ENCODE measurements around the gene WDR27.
"Not testable (repeated sequence)": the region's sequence is repeated elsewhere in the genome, so short reads cannot be mapped to it uniquely, and the experiment has no call there.

The WDR27 gene

GRCh38 chr6:169710009-169710408 lies 8.2 kb upstream of the WDR27 start:
- in situ Hi-C loops (cut with MboI; ENCODE audit: low sequenced_read_pairs), result no loop called here

DNA sequence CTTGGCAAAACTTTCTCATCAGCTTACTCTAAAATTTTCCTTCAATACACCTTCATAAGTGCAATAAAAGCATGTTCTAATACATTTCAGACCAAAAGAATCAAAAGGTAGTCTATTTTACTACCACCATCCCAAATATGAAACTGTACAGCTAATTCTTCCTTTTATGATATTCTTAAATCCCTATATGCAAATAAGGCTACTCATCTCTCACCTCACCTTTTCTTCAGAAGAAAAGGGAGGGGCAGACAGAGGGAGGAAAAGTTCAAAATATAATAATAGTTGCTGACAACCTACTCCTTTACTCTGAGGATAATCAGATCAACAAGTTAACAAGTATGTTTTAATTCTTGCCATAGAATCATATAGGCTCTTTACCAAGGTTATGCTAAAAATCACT lies 7.5 kb upstream of the WDR27 start:
- in situ Hi-C loops (cut with MboI; ENCODE audit: low sequenced_read_pairs), result no loop called here

GRCh38 chr6:169707772-169708171 lies 5.9 kb upstream of the WDR27 start:
- in situ Hi-C loops (cut with MboI; ENCODE audit: low sequenced_read_pairs), result no loop called here

- in situ Hi-C loops (cut with MboI; ENCODE audit: low sequenced_read_pairs), result no loop called here
Observed at GRCh38 chr6:169702840-169703246, 1.0 kb upstream of the WDR27 start.

DNA sequence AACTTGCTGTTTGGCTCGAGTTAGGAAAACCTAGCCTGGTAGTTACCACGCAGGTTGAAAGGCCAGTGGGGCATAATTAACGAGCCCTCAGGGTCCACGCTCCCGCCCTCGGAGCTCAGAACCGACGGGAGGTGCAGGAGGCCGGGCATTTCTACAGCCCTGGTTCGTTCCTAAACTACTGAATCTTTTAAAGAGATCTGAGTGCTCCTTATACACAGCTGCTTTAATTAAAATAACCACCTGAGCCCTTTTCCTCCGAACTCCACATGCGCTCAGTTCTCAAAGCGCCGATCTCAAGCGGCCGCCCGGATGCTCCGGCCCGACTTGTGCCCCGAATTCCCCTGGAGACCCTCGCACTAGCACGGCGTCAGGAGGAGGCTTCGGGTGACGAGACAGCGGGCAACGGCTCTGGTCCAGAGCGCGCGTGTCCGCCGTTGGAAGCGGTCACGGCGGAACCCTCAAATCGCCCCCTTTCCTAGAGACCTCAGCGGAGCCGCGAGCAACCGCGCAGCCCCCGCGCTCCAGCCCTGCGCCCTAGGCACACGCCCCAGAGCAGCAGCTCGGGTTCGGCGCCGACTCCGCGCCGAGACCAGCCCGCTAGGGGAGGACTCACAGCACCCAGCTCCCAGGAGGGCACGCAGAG lies 397 bp downstream of the WDR27 start:
- in situ Hi-C loops (cut with MboI; ENCODE audit: low sequenced_read_pairs), result no loop called here

GRCh38 chr6:169700296-169700695 lies 1.5 kb downstream of the WDR27 start:
- in situ Hi-C loops (cut with MboI; ENCODE audit: low sequenced_read_pairs), result no loop called here

DNA sequence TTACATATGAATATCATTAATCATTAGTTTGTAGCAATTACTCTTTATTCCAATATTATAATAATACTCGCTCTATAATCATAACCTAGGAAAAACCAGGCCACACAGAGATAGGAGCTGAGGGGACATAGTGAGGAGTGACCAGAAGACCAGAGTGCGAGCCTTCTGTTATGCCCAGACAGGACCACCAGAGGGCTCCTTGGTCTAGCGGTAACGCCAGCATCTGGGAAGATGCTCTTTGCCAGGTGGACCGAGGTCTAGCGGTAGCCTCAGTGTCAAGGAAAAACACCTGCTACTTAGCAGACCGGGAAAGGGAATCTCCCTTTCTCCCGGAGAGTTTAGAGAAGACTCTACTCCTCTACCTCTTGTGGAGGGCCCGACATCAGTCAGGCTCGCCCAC lies 4.7 kb downstream of the WDR27 start:
- in situ Hi-C loops (cut with MboI; ENCODE audit: low sequenced_read_pairs), result not testable (repeated sequence)

DNA sequence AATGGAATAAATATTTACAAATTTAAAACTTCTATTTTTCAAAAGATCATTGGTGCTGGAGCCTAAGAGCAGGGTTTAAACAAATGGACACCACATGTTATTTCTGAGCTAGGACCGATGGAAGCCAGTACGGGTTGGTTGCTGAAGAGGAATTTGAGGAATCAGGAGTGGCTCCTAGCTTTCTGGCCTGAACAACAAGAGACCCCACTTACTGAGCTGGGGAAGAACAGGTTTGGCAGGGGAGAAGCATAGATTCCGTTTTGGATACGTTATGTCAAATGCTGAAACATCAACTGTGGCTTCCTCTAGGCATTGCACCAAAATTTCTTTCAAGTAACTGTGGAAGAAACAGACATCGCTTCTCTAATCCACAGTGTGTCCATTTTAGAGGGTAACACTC lies 6.7 kb downstream of the WDR27 start:
- in situ Hi-C loops (cut with MboI; ENCODE audit: low sequenced_read_pairs), result no loop called here

DNA sequence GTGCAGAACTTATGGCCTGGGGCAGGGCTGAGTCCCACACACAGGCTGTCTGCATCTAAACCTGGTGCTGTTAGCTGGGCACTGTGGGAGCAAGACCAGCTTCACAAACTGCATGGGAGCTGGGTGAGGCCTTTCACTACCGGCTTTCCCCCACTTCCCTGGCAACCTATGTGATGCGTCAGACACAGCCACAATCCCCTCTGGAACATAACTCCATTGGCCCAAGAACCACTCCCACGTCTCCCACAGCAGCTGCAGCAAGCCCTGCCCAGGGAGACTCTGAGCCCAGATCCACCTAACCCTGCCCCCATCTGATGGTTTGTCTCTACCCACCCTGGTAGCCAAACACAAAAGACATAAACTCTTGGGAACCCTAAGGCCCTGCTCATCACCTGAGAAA lies 9.3 kb downstream of the WDR27 start:
- in situ Hi-C loops (cut with MboI; ENCODE audit: low sequenced_read_pairs), result no loop called here

- in situ Hi-C loops (cut with MboI; ENCODE audit: low sequenced_read_pairs), result no loop called here
Observed at GRCh38 chr6:169691260-169691659, 10.6 kb downstream of the WDR27 start.

- in situ Hi-C loops (cut with MboI; ENCODE audit: low sequenced_read_pairs), result no loop called here
Observed at GRCh38 chr6:169689287-169689686, 12.5 kb downstream of the WDR27 start.

GRCh38 chr6:169685860-169686259 lies 16.0 kb downstream of the WDR27 start:
- in situ Hi-C loops (cut with MboI; ENCODE audit: low sequenced_read_pairs), result no loop called here

- in situ Hi-C loops (cut with MboI; ENCODE audit: low sequenced_read_pairs), result no loop called here
Observed at GRCh38 chr6:169684056-169684455, 17.8 kb downstream of the WDR27 start.

- in situ Hi-C loops (cut with MboI; ENCODE audit: low sequenced_read_pairs), result no loop called here
Observed at GRCh38 chr6:169678342-169678741, 23.5 kb downstream of the WDR27 start.

DNA sequence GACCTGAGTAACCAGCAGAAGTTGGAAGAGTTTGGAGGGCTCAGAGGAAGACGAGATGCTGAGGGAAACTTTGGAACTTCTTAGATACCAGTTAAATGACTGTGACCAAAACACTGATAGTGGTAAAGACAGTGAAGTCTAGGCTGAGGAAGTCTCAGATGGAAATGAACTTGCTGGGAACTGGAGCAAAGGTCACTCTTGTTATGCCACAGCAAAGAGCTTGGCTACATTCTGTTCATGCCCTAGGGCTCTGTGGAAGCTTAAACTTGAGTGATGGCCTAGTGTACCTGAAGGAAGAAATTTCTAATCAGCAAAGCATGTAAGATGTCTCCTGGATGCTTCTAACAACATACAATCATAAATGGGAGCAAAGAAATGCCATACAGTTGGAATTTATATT lies 24.7 kb downstream of the WDR27 start:
- in situ Hi-C loops (cut with MboI; ENCODE audit: low sequenced_read_pairs), result no loop called here

GRCh38 chr6:169675011-169675410 lies 26.8 kb downstream of the WDR27 start:
- in situ Hi-C loops (cut with MboI; ENCODE audit: low sequenced_read_pairs), result no loop called here

DNA sequence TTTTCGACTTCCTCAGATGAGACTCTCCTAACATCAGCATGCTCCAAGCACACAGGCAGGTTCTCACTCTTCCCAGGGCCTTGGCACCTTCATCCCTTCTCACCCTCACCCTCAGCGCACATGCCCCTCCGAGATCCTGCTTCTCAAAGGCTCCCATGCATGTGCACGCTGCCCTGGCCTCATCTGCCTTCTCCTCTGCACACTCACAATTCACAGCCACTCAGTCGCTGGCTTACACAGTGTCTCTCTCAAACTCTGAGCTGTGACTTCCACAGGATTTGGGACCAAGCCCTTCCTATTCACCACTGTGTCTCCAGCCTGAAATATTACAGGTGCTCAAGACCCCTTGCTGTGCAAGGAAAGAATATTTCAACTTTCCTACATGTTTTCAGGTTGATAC lies 30.3 kb downstream of the WDR27 start:
- in situ Hi-C loops (cut with MboI; ENCODE audit: low sequenced_read_pairs), result no loop called here

DNA sequence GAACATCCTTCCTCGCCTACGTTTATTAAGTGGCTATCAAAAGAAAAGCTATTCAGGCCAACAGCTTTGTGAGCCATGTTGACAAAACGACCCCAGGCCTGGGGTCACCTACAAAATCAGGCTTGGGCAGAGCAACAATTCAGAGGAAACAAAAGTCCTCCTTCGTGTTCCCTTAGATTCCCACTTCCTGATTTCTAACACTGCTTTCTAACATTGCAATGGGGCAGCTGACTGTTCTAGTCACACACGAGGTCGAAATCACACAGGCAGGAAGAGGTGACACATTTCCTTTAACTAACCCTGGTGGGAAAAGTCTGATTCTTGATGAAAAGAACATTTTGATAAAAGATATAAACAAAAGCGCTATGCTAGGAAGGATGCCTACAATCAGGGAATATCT lies 31.9 kb downstream of the WDR27 start:
- in situ Hi-C loops (cut with MboI; ENCODE audit: low sequenced_read_pairs), result no loop called here

DNA sequence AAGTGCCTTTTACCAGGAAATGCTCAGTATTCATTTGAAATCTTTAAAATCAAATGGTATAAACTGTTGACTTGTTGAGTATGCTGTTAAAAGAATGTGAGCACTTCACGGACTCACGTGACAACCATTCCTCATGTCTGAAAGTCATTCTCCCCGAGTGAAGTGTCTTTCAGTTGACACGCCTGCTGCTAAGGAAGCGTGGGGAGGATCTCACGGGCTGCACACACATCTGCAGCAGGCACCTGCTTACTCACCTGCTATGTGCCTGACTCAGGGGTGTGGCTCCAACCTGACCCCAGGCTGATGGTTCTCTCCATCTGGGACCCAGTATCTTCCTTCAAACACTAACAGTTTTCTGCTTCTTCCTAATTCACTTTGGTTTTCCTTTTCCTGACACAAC lies 32.7 kb downstream of the WDR27 start:
- in situ Hi-C loops (cut with MboI; ENCODE audit: low sequenced_read_pairs), result no loop called here

DNA sequence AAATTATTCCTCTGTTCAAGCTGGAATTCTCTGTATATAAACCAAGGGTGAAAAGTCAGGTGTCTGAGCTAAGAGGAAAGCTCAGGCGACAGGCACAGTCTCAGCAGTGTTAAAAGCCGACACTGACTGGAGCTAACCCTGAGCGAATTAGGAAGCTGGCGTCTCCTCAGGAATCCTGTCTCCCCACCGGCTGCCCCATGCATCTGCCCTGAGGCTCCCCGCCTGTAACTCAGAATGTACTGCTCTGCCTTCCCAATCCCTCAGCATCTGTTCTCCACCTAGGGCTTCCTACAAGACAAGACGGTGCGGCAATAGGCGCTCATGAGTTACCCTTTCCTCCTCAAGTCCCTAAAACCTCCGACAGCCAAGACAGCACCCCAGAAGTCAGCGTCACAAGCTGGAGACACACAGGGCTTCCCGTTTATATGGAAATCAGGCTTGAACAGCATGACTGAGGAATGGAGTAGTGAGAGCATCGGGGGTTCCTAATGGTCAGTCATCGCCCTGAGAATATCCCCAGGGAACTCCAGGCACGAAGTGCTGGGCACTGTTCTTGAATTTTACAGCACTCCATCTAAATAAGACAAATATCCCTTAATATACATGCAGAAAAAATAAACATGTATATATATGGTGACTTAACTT lies 33.5 kb downstream of the WDR27 start:
- in situ Hi-C loops (cut with MboI; ENCODE audit: low sequenced_read_pairs), result no loop called here

DNA sequence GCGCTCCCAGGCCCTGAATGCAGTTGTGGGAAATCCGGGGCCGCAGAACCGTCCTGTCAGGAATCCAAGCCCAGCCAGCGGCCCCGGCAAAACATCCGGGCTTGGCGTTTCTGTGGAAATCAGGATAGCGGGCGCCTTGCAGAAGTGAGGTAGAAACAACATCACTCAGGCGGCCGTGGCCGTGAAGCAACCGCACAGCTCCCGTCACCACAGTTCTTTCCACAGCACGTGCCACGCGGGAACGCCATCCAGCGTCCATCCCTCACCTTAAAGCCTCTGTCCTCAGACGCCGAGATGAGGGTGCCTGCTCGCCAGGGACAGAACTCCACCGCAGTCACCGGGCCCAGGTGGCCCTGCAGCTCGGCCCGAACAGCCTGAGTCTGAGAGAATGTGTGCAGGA lies 34.1 kb downstream of the WDR27 start:
- in situ Hi-C loops (cut with MboI; ENCODE audit: low sequenced_read_pairs), result no loop called here

- in situ Hi-C loops (cut with MboI; ENCODE audit: low sequenced_read_pairs), result no loop called here
Observed at GRCh38 chr6:169666441-169666840, 35.4 kb downstream of the WDR27 start.

DNA sequence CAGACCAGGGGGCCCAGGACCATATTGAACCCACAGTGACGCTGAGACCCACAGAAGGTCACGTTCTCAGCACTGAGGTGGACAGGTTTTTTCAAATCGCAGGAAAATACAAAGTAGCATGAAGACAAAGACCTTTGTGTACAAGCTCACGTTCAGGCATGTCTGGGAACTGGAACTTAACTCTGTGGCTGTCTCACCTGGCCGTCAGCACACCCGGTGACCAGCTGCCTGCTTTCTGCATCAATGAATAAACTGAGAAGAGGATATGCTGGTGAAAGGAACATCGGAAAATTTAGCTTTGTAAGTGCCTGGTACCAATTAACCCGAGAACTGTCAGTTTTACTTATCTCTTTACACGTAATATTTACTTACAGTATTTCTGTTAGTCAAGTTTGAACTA lies 36.5 kb downstream of the WDR27 start:
- in situ Hi-C loops (cut with MboI; ENCODE audit: low sequenced_read_pairs), result no loop called here
